H9 (cell line): Measurements from ENCODE around the gene CHD3. TPM values are rescaled to one million over a fixed set of nuclear protein-coding genes. Genes with fewer than 3 reads are reported as not detected.
A peak's percentile ranks its signal among the peaks of the same experiment; 100 is the strongest.

Source experiments
- DNase-seq: peaks from one replicate; pipeline ENCODE4 v3.0.0-alpha.2; 2017
- H2AFZ ChIP-seq: one replicate; pipeline ENCODE4 v1.6.1; 2013; ENCODE audit warnings: mild to moderate bottlenecking, low read length, control low read depth, moderate library complexity
- H2AK5ac ChIP-seq: 2 replicates; pipeline ENCODE4 v1.6.1; 2013; ENCODE audit warnings: low read length, control low read depth, mixed read lengths; ENCODE audit not compliant: insufficient read length
- H2BK120ac ChIP-seq: one replicate; pipeline ENCODE4 v1.6.1; 2013; ENCODE audit warnings: low read depth, mild to moderate bottlenecking, low read length, control low read depth, inconsistent platforms; ENCODE audit not compliant: poor library complexity, severe bottlenecking
- H2BK12ac ChIP-seq: 2 replicates; pipeline ENCODE4 v1.6.1; 2013; ENCODE audit warnings: low read length, control low read depth, mixed read lengths, low read depth; ENCODE audit not compliant: insufficient read length
- H2BK15ac ChIP-seq: 2 replicates; pipeline ENCODE4 v1.6.1; 2013; ENCODE audit warnings: low read depth, low read length, control low read depth
- H2BK20ac ChIP-seq: one replicate; pipeline ENCODE4 v1.6.1; 2013; ENCODE audit warnings: low read depth, mild to moderate bottlenecking, low read length, control low read depth, inconsistent platforms; ENCODE audit not compliant: poor library complexity, severe bottlenecking
- H2BK5ac ChIP-seq: 2 replicates; pipeline ENCODE4 v1.6.1; 2013; ENCODE audit warnings: low read length, control low read depth, mixed read lengths; ENCODE audit not compliant: insufficient read length
- H3K14ac ChIP-seq: 2 replicates; pipeline ENCODE4 v1.6.1; 2013; ENCODE audit warnings: low read length, control low read depth; ENCODE audit not compliant: insufficient read depth
- H3K18ac ChIP-seq: 2 replicates; pipeline ENCODE4 v1.6.1; 2013; ENCODE audit warnings: low read depth, mild to moderate bottlenecking, mixed read lengths, low read length, control low read depth; ENCODE audit not compliant: insufficient read length
- H3K23ac ChIP-seq: 2 replicates; pipeline ENCODE4 v1.6.1; 2013; ENCODE audit warnings: low read length, control low read depth, mixed read lengths, low read depth; ENCODE audit not compliant: insufficient read length
- H3K23me2 ChIP-seq: 2 replicates; pipeline ENCODE4 v1.6.1; 2013; ENCODE audit warnings: low read depth, mild to moderate bottlenecking, mixed read lengths, low read length, control low read depth; ENCODE audit not compliant: insufficient read length, poor library complexity, severe bottlenecking
- H3K27ac ChIP-seq: 2 replicates; pipeline ENCODE4 v1.5.1; 2013; ENCODE audit warnings: low read length, control low read depth, mixed read lengths, low read depth; ENCODE audit not compliant: insufficient read length
- H3K27me3 ChIP-seq: 2 replicates; pipeline ENCODE4 v1.6.1; 2013; ENCODE audit warnings: low read length, control low read depth, inconsistent platforms; ENCODE audit not compliant: insufficient read depth
- H3K4ac ChIP-seq: 2 replicates; pipeline ENCODE4 v1.6.1; 2013; ENCODE audit warnings: low read depth, mild to moderate bottlenecking, control low read depth, inconsistent platforms, low read length, moderate library complexity
- H3K4me1 ChIP-seq: 2 replicates; pipeline ENCODE4 v1.6.1; 2013; ENCODE audit warnings: low read length, control low read depth, inconsistent platforms; ENCODE audit not compliant: insufficient read depth
- H3K4me2 ChIP-seq: 2 replicates; pipeline ENCODE4 v1.6.1; 2013; ENCODE audit warnings: low read length, control low read depth, mixed read lengths; ENCODE audit not compliant: insufficient read length, insufficient read depth
- H3K56ac ChIP-seq: 2 replicates; pipeline ENCODE4 v1.6.1; 2013; ENCODE audit warnings: low read depth, mild to moderate bottlenecking, mixed read lengths, low read length, control low read depth; ENCODE audit not compliant: insufficient read length
- H3K79me1 ChIP-seq: 2 replicates; pipeline ENCODE4 v1.6.1; 2013; ENCODE audit warnings: low read depth, mild to moderate bottlenecking, moderate library complexity, low read length, control low read depth, inconsistent platforms; ENCODE audit not compliant: insufficient read depth, poor library complexity, severe bottlenecking
- H3K79me2 ChIP-seq: 2 replicates; pipeline ENCODE4 v1.6.1; 2013; ENCODE audit warnings: low read length, control low read depth, inconsistent platforms; ENCODE audit not compliant: insufficient read depth
- H3K9ac ChIP-seq: 2 replicates; pipeline ENCODE4 v1.6.1; 2013; ENCODE audit warnings: low read length, control low read depth, mixed read lengths; ENCODE audit not compliant: insufficient read length; ENCODE audit errors: extremely low read depth
- H3K9me3 ChIP-seq: one replicate; pipeline ENCODE4 v1.6.1; 2013; ENCODE audit warnings: low read depth, low read length, inconsistent platforms; ENCODE audit not compliant: control insufficient read depth
- H3T11ph ChIP-seq: one replicate; pipeline ENCODE4 v1.6.1; 2013; ENCODE audit warnings: mild to moderate bottlenecking, low read length, control low read depth, inconsistent platforms
- H4K20me1 ChIP-seq: one replicate; pipeline ENCODE4 v1.6.1; 2013; ENCODE audit not compliant: control insufficient read depth, insufficient read length, insufficient read depth
- H4K5ac ChIP-seq: 2 replicates; pipeline ENCODE4 v1.6.1; 2013; ENCODE audit warnings: low read depth, mild to moderate bottlenecking, mixed read lengths, low read length, control low read depth; ENCODE audit not compliant: insufficient read length
- H4K8ac ChIP-seq: replicated peaks from 2 replicates; pipeline ENCODE4 v1.6.1; 2013; ENCODE audit warnings: low read length, control low read depth, mixed read lengths, low read depth; ENCODE audit not compliant: insufficient read length
- H4K91ac ChIP-seq: 2 replicates; pipeline ENCODE4 v1.6.1; 2013; ENCODE audit warnings: low read depth, mild to moderate bottlenecking, moderate library complexity, mixed read lengths, low read length, control low read depth; ENCODE audit not compliant: insufficient read length
- H3K27ac Mint-ChIP-seq, 3 experiments: 2 replicates in 2 of 3; 3 replicates in 1 of 3; pipeline ENCODE4 v1.8.0; 2020 to 2021; ENCODE audit warnings: mixed read lengths in 3 of 3, mild to moderate bottlenecking in 1 of 3, moderate library complexity in 1 of 3
- H3K27me3 Mint-ChIP-seq: 2 replicates; pipeline ENCODE4 v1.8.0; 2021; ENCODE audit warnings: low read depth, mild to moderate bottlenecking, moderate library complexity, mixed read lengths
- H3K36me3 Mint-ChIP-seq, 3 experiments: 2 replicates in 2 of 3; 3 replicates in 1 of 3; pipeline ENCODE4 v1.8.0; 2020 to 2021; ENCODE audit warnings: low read depth in 3 of 3, mixed read lengths in 3 of 3; ENCODE audit not compliant: insufficient read depth in 1 of 3
- H3K4me1 Mint-ChIP-seq, 2 experiments: 2 replicates each; pipeline ENCODE4 v1.8.0; 2020; ENCODE audit warnings: mixed read lengths in 2 of 2
- H3K4me3 Mint-ChIP-seq, 2 experiments: 2 replicates in 1 of 2; 3 replicates in 1 of 2; pipeline ENCODE4 v1.8.0; 2020 to 2021; ENCODE audit warnings: mild to moderate bottlenecking in 2 of 2, mixed read lengths in 2 of 2, moderate library complexity in 1 of 2
- H3K9me3 Mint-ChIP-seq, 2 experiments: 2 replicates in 1 of 2; 3 replicates in 1 of 2; pipeline ENCODE4 v1.8.0; 2020; ENCODE audit warnings: mild to moderate bottlenecking in 2 of 2, mixed read lengths in 2 of 2, moderate library complexity in 1 of 2
- CTCF ChIP-seq: fragments of 200-600 bp; sonication (generic); conservative IDR thresholded peaks from 3 replicates; pipeline ENCODE4 v1.8.0; 2021; ENCODE audit warnings: antibody characterized with exemption, mild to moderate bottlenecking
- WGBS: extraction: QIAGEN DNeasy Blood & Tissue Kit; methylation state at CpG from one replicate; pipeline ENCODE4 v1.1.7; 2013; ENCODE audit warnings: missing lambda C conversion rate, low lambda C conversion rate, mixed read lengths; ENCODE audit not compliant: insufficient read length; ENCODE audit errors: extremely low coverage; 5-methylcytosine and 5-hydroxymethylcytosine counted together
- total RNA-seq: library from RNA; stranded (reverse); gene quantifications from 2 replicates; pipeline ENCODE4 v1.2.1, GENCODE V29; 2021

Gene CHD3
- total RNA-seq, 1 experiment from 2014 or later: 33.2 TPM

DNA sequence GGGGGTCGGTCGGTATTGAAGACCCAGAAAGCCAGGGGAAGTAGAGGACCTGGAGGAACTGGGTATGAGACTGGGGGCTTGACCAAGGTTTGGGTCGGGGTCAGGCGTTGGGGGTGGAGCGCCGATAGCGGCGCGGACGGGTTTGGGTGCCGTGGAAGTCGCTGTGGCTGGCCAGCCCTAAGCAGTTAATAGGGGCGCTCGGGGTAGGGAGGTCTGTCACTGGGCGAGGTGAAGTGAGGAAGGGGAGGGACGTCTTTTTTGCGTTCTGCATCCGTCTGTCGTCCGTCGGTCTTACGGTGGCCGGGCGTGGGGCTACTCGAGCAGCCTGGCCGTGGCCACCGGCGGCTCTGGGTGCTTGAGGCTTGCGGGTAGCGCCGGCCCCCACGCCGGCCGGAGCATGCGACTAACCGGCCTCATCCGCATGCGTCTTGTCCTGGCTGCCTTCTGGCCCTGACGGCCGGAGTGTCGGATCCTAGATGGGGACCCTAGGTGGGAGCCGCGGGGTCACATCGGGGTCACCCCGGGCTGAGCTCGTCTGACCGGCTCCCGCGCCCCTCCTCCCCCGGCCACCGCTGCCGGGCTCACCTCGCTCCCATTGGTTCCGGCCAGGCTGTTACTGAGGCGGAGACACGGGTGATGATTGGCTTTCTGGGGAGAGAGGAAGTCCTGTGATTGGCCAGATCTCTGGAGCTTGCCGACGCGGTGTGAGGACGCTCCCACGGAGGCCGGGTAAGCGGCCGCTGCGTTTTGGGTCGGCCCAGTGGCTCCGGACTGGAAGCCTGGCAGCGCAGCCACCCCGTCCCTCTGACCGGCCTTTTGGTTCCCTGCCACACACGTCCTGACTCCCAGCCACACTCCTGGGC, 44.1 kb upstream of the CHD3 start:
- peak overlapping the region; percentile 97 for H3K4me2 ChIP-seq
- H3K79me2 ChIP-seq: no peaks in the 10 kb centered on the region
- no peak overlapping the region for H4K5ac ChIP-seq
- H3K27me3 ChIP-seq: peaks cover 20% of the 10 kb centered on the region; the same call in 1 of the 2 replicates
- H3K27ac ChIP-seq: no peak overlapping the region
- peaks cover 4 to 32% (median 23%) of the 10 kb centered on the region in 3 experiments; a peak in 6 of 7 replicates for H3K36me3 Mint-ChIP-seq
- H3K27ac Mint-ChIP-seq: peak overlapping the region in 1 of 3 experiments; percentile 70; a peak in 1 of 7 replicates
- H2BK12ac ChIP-seq: no peak overlapping the region
- no peak overlapping the region for H3T11ph ChIP-seq
- H3K4ac ChIP-seq: no peak overlapping the region
- no peak overlapping the region for H3K14ac ChIP-seq
- H3K4me1 Mint-ChIP-seq: peaks cover 20 to 35% of the 10 kb centered on the region in 2 experiments
- H3K23me2 ChIP-seq: peaks cover 29% of the 10 kb centered on the region
- no CpG with 5 or more reads among the region's 71 CpGs for WGBS
- H3K79me1 ChIP-seq: no peaks in the 10 kb centered on the region
- no peak overlapping the region for H3K56ac ChIP-seq
- H4K91ac ChIP-seq: no peak overlapping the region
- no peak overlapping the region for H3K18ac ChIP-seq
- H2BK15ac ChIP-seq: no peak overlapping the region
- H4K20me1 ChIP-seq: no peaks in the 10 kb centered on the region
- H3K23ac ChIP-seq: no peak overlapping the region
- peak overlapping the region; percentile 89 to 94 for H3K4me3 Mint-ChIP-seq
- no peak overlapping the region for H4K8ac ChIP-seq
- no peak overlapping the region for H2AFZ ChIP-seq
- TF ChIP-seq CTCF: no peak
- H2BK20ac ChIP-seq: no peak overlapping the region
- no peak overlapping the region for H2BK5ac ChIP-seq
- no peak overlapping the region for H2AK5ac ChIP-seq
- H3K27me3 Mint-ChIP-seq: peaks cover 22% of the 10 kb centered on the region
- peak; percentile 97 for DNase-seq
- H3K9ac ChIP-seq: no peak overlapping the region
- no peaks in the 10 kb centered on the region for H3K9me3 ChIP-seq
- H2BK120ac ChIP-seq: no peak overlapping the region
- H3K4me1 ChIP-seq: no peaks in the 10 kb centered on the region
- H3K9me3 Mint-ChIP-seq: no peaks in the 10 kb centered on the region; a peak in 1 of 5 replicates
